Measurements from ENCODE around the gene NRGN. TPM values are rescaled to one million over a fixed set of nuclear protein-coding genes. Genes with fewer than 3 reads are reported as not detected.

The NRGN gene
- total RNA-seq, 1 donor from 2014 or later, result 79.9 TPM

GRCh38 chr11:124753624-124754023 is 13.9 kb downstream of the NRGN start:
- Histone ChIP-seq H3K36me3 (peaks cover 32% of the 10 kb centered on the region), H3K4me1 (peaks cover 51% of the 10 kb centered on the region), H3K27ac (peak overlapping the region; percentile 4), H3K27me3 (peaks cover 4% of the 10 kb centered on the region), H3K9me3 (no peaks in the 10 kb centered on the region), H3K4me3 (no peak overlapping the region)
- intact Hi-C loops (cut with DNase I), result no loop called here
- no peak for ATAC-seq
- no peak for TF ChIP-seq CTCF (IDR thresholded peaks at IDR 0.05)
- no peak for DNase-seq

GRCh38 chr11:124754309-124754708 is 14.6 kb downstream of the NRGN start:
- H3K9me3 ChIP-seq, result no peaks in the 10 kb centered on the region
- no peak overlapping the region for H3K4me3 ChIP-seq
- no peak for DNase-seq
- no peak for TF ChIP-seq CTCF (IDR thresholded peaks at IDR 0.05)
- peaks cover 52% of the 10 kb centered on the region for H3K4me1 ChIP-seq
- peaks cover 11% of the 10 kb centered on the region for H3K27me3 ChIP-seq
- intact Hi-C loops (cut with DNase I), result no loop called here
- ATAC-seq, result no peak
- peaks cover 32% of the 10 kb centered on the region for H3K36me3 ChIP-seq
- peak overlapping the region; percentile 4 for H3K27ac ChIP-seq

- no peaks in the 10 kb centered on the region for H3K9me3 ChIP-seq
- no peak for TF ChIP-seq CTCF (IDR thresholded peaks at IDR 0.05)
- peaks cover 32% of the 10 kb centered on the region for H3K36me3 ChIP-seq
- no peak overlapping the region for H3K4me3 ChIP-seq
- intact Hi-C loops (cut with DNase I), result no loop called here
- H3K27ac ChIP-seq, result peak overlapping the region; percentile 4
- peaks cover 13% of the 10 kb centered on the region for H3K27me3 ChIP-seq
- peaks cover 49% of the 10 kb centered on the region for H3K4me1 ChIP-seq
- ATAC-seq (no peak), DNase-seq (no peak)
These were observed 15.0 kb downstream of the NRGN start for GRCh38 chr11:124754710-124755109.

GRCh38 chr11:124756033-124756752 is 16.5 kb downstream of the NRGN start:
- intact Hi-C loops (cut with DNase I), result no loop called here
- peaks cover 32% of the 10 kb centered on the region for H3K36me3 ChIP-seq
- no peak overlapping the region for H3K4me3 ChIP-seq
- peaks cover 22% of the 10 kb centered on the region for H3K27me3 ChIP-seq
- TF ChIP-seq CTCF (IDR thresholded peaks at IDR 0.05), result no peak
- no peak for ATAC-seq
- H3K9me3 ChIP-seq, result no peaks in the 10 kb centered on the region
- H3K4me1 ChIP-seq, result peaks cover 45% of the 10 kb centered on the region
- no peak for DNase-seq
- H3K27ac ChIP-seq, result peak overlapping the region; percentile 6

GRCh38 chr11:124756753-124757227 is 17.0 kb downstream of the NRGN start:
- Histone ChIP-seq H3K4me3 (no peak overlapping the region), H3K4me1 (peaks cover 45% of the 10 kb centered on the region), H3K27ac (peak overlapping the region; percentile 6), H3K9me3 (no peaks in the 10 kb centered on the region), H3K27me3 (peaks cover 22% of the 10 kb centered on the region), H3K36me3 (peaks cover 32% of the 10 kb centered on the region)
- no peak for ATAC-seq
- intact Hi-C loops (cut with DNase I), result no loop called here
- no peak for TF ChIP-seq CTCF (IDR thresholded peaks at IDR 0.05)
- DNase-seq, result no peak
